Tibial artery (tissue), 4 donors: ENCODE results near the gene KDM2A.
"Not testable (repeated sequence)": the region's sequence is repeated elsewhere in the genome, so short reads cannot be mapped to it uniquely, and the experiment has no call there.

ENCODE experiments used
- DNase-seq, 2 donors: peaks; one replicate each; pipeline ENCODE4 v3.0.0-alpha.2; 2019
- H3K27ac ChIP-seq, 2 donors: fragments of 200-600 bp; sonication (generic) in 1 of 2; 1 replicate in 1 of 2; 2 replicates in 1 of 2; pipeline ENCODE4 v1.5.1; 2018 to 2019; ENCODE audit warnings: mild to moderate bottlenecking in 1 of 2
- H3K27me3 ChIP-seq, 2 donors: fragments of 200-600 bp; sonication (generic) in 1 of 2; one replicate each; pipeline versions ENCODE4 v1.5.1 to v1.6.0; 2016 to 2019
- H3K36me3 ChIP-seq, 3 donors: fragments of 200-600 bp; sonication (generic) in 2 of 3; one replicate each; pipeline ENCODE4 v1.5.1; 2016 to 2019; ENCODE audit warnings: mild to moderate bottlenecking in 2 of 3
- H3K4me1 ChIP-seq, 4 donors: fragments of 200-600 bp; sonication (generic) in 2 of 4; 1 replicate in 3 of 4; 2 replicates in 1 of 4; pipeline ENCODE4 v1.5.1; 2016 to 2019
- H3K4me3 ChIP-seq, 2 donors: fragments of 200-600 bp; sonication (generic) in 1 of 2; 1 replicate in 1 of 2; 2 replicates in 1 of 2; pipeline ENCODE4 v1.5.1; 2018 to 2019; ENCODE audit warnings: mild to moderate bottlenecking in 2 of 2
- H3K9me3 ChIP-seq, 3 donors: fragments of 200-600 bp; sonication (generic) in 1 of 3; one replicate each; pipeline ENCODE4 v1.5.1; 2016 to 2019
- intact Hi-C: fragments of 100-400 bp; cut with DNase I; formaldehyde crosslinking; loops from one replicate; pipeline ENCODE4 v1.15.0; 2023; ENCODE audit warnings: low total_unique reads
- TF ChIP-seq, protein P1 (sequence below), 2 experiments: fragments of 200-600 bp in 1 of 2; fragments of 450-650 bp in 1 of 2; IDR thresholded peaks; one replicate each; pipeline ENCODE4 v1.5.1; 2017 to 2019; ENCODE audit warnings: antibody characterized with exemption in 2 of 2, mild to moderate bottlenecking in 1 of 2, moderate library complexity in 1 of 2

KDM2A gene

DNA sequence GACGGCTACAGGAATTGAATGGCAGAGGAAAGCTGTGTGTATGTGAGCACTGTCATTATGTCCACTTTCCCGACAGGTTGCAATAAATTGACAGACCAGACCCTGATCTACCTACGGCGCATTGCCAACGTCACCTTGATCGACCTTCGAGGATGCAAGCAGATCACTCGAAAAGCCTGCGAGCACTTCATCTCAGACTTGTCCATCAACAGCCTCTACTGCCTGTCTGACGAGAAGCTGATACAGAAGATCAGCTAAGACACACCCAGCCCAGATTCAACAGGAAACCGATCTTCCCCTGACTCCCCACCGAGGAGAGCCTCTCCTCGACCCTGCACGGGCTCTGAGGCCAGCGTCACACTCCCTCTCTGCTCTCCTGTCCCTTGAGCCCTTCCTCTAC, 135.7 kb downstream of the KDM2A start:
- TF ChIP-seq, protein P1, sequence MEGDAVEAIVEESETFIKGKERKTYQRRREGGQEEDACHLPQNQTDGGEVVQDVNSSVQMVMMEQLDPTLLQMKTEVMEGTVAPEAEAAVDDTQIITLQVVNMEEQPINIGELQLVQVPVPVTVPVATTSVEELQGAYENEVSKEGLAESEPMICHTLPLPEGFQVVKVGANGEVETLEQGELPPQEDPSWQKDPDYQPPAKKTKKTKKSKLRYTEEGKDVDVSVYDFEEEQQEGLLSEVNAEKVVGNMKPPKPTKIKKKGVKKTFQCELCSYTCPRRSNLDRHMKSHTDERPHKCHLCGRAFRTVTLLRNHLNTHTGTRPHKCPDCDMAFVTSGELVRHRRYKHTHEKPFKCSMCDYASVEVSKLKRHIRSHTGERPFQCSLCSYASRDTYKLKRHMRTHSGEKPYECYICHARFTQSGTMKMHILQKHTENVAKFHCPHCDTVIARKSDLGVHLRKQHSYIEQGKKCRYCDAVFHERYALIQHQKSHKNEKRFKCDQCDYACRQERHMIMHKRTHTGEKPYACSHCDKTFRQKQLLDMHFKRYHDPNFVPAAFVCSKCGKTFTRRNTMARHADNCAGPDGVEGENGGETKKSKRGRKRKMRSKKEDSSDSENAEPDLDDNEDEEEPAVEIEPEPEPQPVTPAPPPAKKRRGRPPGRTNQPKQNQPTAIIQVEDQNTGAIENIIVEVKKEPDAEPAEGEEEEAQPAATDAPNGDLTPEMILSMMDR (IDR thresholded peaks at IDR 0.05): no peak
- Histone ChIP-seq H3K4me1 (peaks cover 0 to 10% (median 0%) of the 10 kb centered on the region in 4 donors), H3K27me3 (no peaks in the 10 kb centered on the region), H3K27ac (no peak overlapping the region), H3K4me3 (no peak overlapping the region), H3K36me3 (peaks cover 64 to 76% (median 70%) of the 10 kb centered on the region in 3 donors), H3K9me3 (no peaks in the 10 kb centered on the region)
- intact Hi-C loops: no loop called here
- DNase-seq: no peak

DNA sequence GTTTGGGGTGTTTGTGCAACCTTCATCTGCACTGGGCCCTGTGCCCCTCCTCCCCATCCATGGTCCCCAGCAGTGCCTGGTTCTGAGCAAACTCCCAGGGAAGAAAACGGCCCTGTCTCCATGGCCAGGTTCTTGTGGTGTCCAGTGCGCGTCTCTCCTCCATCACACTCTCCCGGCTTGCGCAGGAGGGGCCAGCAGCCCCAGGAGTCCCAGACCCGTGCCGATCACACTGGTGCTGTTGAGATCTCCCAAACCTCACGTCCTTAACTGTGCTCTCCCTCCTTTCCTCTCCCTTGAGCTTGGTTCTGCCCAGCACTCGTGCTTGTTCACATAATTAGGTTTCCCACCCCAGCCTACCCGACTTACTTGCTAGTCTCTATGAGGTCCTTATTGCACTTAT, 136.3 kb downstream of the KDM2A start:
- Histone ChIP-seq H3K4me3 (no peak overlapping the region), H3K27ac (no peak overlapping the region), H3K9me3 (no peaks in the 10 kb centered on the region), H3K27me3 (no peaks in the 10 kb centered on the region), H3K36me3 (peaks cover 58 to 70% (median 65%) of the 10 kb centered on the region in 3 donors), H3K4me1 (peaks cover 0 to 10% (median 0%) of the 10 kb centered on the region in 4 donors)
- no peak for DNase-seq
- TF ChIP-seq, protein P1 (IDR thresholded peaks at IDR 0.05): no peak
- intact Hi-C loops: no loop called here

DNA sequence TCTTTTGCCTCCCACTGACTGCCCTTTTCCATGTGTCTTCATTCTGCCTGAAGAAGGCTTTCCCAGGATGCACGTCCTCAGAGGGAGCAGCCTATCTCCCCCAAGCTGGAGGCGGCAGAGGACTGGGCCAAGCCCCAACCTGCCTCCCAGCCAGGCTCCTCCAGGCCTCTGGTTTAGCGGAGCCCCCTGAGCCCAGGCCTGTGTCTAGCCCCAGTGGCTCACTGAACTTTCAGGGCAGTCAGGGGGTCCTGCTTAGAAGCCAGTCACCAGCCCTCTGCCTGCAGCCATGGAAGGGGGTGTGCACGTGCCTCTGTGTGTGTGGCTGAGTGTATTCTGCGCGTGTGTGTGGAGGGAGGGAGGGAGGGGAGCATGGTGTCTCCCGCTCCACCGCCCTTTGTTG, 136.8 kb downstream of the KDM2A start:
- H3K4me1 ChIP-seq: peaks cover 0 to 11% (median under 1%) of the 10 kb centered on the region in 4 donors
- TF ChIP-seq, protein P1 (IDR thresholded peaks at IDR 0.05): no peak
- H3K27me3 ChIP-seq: no peaks in the 10 kb centered on the region
- no peak for DNase-seq
- peaks cover 53 to 65% (median 60%) of the 10 kb centered on the region in 3 donors for H3K36me3 ChIP-seq
- intact Hi-C loops: no loop called here
- no peaks in the 10 kb centered on the region for H3K9me3 ChIP-seq
- no peak overlapping the region for H3K27ac ChIP-seq
- no peak overlapping the region for H3K4me3 ChIP-seq

DNA sequence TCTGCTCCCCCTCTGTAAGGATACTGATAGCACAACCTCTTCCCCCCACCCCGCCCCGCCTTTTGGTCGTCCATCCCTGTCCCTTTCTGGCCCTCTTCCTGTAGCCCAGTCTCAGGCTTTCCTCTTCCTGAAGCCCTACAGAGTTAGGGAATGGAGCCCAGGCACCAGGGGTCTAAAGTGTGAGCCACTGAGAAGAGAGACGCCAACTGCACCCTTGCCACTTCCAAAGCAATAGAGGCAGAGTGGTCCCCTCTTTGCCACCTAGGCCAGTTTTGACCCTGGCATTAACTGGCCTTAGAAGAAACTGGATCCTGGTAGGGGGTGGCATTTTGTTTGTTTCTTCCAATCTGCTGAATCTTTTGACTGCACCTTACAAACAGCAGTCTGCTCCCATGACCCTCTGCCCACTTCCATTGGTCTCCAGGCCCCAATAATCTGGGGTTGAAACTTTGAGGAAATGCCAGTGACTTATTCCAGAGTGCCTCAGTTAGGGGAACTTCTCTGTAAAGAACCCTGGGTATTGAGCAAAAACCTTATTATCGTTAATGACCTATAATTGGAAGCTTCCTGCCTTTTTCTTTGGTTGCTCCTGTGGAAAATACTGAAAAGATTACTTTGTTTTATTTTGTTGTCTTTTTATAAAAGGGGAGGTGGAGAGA, 137.5 kb downstream of the KDM2A start:
- Histone ChIP-seq H3K9me3 (no peaks in the 10 kb centered on the region), H3K4me3 (no peak overlapping the region), H3K36me3 (peaks cover 46 to 58% (median 52%) of the 10 kb centered on the region in 3 donors), H3K4me1 (peaks cover 0 to 18% (median 7%) of the 10 kb centered on the region in 4 donors), H3K27me3 (no peaks in the 10 kb centered on the region), H3K27ac (no peak overlapping the region)
- DNase-seq: no peak
- intact Hi-C loops: no loop called here
- TF ChIP-seq, protein P1 (IDR thresholded peaks at IDR 0.05): no peak

DNA sequence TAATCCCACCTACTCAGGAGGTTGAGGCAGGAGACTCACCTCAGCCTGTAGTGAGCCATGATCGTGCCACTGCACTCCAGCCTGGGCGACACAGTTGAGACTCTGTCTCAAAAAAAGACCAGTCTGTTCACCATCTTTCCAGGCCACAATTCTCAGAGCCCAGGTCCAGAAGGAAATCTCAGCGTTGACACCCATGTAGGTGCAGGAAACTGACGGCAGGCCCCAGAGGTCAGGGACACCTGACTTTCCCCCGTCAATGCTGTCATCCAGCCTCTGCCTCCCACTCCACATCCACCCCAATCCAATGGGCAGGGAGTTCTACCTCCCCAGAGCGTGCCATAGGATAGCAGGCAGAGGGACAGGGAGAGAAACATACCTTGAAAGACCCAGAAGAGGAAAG, 141.3 kb downstream of the KDM2A start:
- Histone ChIP-seq H3K27ac (no peak overlapping the region), H3K36me3 (peaks cover 8 to 20% (median 14%) of the 10 kb centered on the region in 3 donors), H3K4me1 (peaks cover 0 to 29% (median 25%) of the 10 kb centered on the region in 4 donors), H3K27me3 (no peaks in the 10 kb centered on the region), H3K9me3 (no peaks in the 10 kb centered on the region), H3K4me3 (no peak overlapping the region)
- DNase-seq: no peak
- intact Hi-C loops: loop anchor here (10.0 kb wide), 1 partner anchor 114 kb away; the partner anchor contains the start of gene CLCF1
- TF ChIP-seq, protein P1 (IDR thresholded peaks at IDR 0.05): no peak

DNA sequence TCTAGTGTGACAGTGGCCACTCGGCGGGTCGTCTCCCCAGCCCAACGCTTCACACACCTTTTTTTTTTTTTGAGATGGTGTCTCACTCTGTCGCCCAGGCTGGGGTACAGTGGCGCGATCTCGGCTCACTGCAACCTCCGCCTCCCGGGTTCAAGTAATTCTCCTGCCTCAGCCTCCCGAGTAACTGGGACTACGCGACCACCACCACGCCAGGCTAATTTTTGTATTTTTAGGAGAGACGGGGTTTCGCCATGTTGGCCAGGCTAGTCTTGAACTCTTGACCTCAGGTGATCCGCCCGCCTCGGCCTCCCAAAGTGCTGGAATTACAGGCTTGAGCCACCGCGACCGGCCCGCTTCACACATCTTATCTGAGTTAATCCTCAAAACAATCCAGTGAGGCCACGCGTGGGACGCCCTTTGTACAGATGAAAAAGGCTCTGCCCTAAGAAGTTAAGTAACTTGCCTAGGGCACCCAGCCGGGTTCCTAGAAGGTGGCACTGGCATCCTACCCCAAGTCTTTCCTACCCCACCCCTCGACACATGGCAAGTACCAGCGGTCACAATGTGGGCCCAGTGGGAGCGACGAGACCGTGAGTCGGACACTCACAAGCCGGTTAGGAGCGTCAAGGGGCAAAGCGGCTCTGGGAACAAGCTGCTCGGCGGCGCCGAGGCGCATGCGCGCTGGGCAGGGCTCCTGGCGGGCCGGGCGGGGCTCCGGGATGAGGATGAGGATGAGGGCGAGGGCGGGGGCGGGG, 142.0 kb downstream of the KDM2A start:
- intact Hi-C loops: loop anchor here (10.0 kb wide), 1 partner anchor 114 kb away; the partner anchor contains the start of gene CLCF1
- H3K4me1 ChIP-seq: peaks cover 0 to 35% (median 29%) of the 10 kb centered on the region in 4 donors
- peaks cover 1 to 13% (median 8%) of the 10 kb centered on the region in 3 donors for H3K36me3 ChIP-seq
- peak; percentile 21 to 77 for DNase-seq
- H3K27me3 ChIP-seq, H3K9me3 ChIP-seq: not testable (repeated sequence)
- H3K27ac ChIP-seq: peak overlapping the region in 1 of 2 donors; percentile 29
- H3K4me3 ChIP-seq: peak overlapping the region; percentile 33 to 46
